Measurements from ENCODE around the gene DOCK2.
"Not testable (repeated sequence)": the region's sequence is repeated elsewhere in the genome, so short reads cannot be mapped to it uniquely, and the experiment has no call there.

DNA sequence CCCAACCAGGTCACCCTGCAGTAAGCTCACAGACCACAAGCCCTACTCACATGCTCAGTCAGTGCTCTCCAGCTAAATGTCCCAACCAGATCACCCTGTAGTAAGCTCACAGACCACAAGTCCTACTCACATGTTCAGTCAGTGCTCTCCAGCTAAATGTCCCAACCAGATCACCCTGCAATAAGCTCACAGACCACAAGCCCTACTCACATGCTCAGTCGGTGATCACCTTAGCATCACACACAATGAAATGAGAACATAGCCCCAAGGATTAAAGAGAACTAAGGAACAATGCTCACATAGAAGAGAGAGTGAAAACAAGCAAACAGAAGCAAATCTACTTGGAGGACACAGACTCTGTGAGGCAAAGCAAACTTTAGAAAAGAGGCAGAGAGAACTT lies 197.5 kb downstream of the DOCK2 start:
- TF ChIP-seq, protein P1, sequence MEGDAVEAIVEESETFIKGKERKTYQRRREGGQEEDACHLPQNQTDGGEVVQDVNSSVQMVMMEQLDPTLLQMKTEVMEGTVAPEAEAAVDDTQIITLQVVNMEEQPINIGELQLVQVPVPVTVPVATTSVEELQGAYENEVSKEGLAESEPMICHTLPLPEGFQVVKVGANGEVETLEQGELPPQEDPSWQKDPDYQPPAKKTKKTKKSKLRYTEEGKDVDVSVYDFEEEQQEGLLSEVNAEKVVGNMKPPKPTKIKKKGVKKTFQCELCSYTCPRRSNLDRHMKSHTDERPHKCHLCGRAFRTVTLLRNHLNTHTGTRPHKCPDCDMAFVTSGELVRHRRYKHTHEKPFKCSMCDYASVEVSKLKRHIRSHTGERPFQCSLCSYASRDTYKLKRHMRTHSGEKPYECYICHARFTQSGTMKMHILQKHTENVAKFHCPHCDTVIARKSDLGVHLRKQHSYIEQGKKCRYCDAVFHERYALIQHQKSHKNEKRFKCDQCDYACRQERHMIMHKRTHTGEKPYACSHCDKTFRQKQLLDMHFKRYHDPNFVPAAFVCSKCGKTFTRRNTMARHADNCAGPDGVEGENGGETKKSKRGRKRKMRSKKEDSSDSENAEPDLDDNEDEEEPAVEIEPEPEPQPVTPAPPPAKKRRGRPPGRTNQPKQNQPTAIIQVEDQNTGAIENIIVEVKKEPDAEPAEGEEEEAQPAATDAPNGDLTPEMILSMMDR (conservative IDR thresholded peaks at IDR 0.05; ENCODE audit: low read length): not testable (repeated sequence)
- not testable (repeated sequence) for TF ChIP-seq EZH2phosphoT487 (IDR thresholded peaks at IDR 0.05; ENCODE audit: borderline replicate concordance, low read depth, low read length)

All from OCI-LY7 (cell line).